Calu3 (cell line): ENCODE measurements around the gene MMS22L. TPM values are rescaled to one million over a fixed set of nuclear protein-coding genes. Genes with fewer than 3 reads are reported as not detected.

ENCODE experiments used
- Bru-seq: library from RNA; stranded (reverse); fragments of 400-500 nt; gene quantifications from one replicate; lab custom pipeline; 2021; lab: Mats Ljungman, UMichigan
- BruChase-seq, 2 experiments: library from RNA; stranded (reverse); fragments of 400-500 nt; gene quantifications; one replicate each; lab custom pipeline; 2021; lab: Mats Ljungman, UMichigan
- BruUV-seq: library from RNA; stranded (reverse); fragments of 400-500 nt; replicated peaks from 2 replicates; lab custom pipeline; 2021; lab: Mats Ljungman, UMichigan
- CTCF ChIA-PET: fragments of 300-600 bp; sonication (Branson Sonifier 250); formaldehyde crosslinking; loops from one replicate; lab custom pipeline; 2022; ENCODE audit warnings: antibody characterized with exemption; lab: Charles Lee
- DNase-seq: peaks from one replicate; pipeline ENCODE4 v3.0.0; 2022
- H3K27ac Mint-ChIP-seq: one replicate; pipeline ENCODE4 v1.8.0; 2022; ENCODE audit warnings: mixed read lengths; ENCODE audit not compliant: unreplicated experiment
- H3K27me3 Mint-ChIP-seq: one replicate; pipeline ENCODE4 v1.8.0; 2022; ENCODE audit warnings: mixed read lengths; ENCODE audit not compliant: unreplicated experiment
- H3K36me3 Mint-ChIP-seq: one replicate; pipeline ENCODE4 v1.8.0; 2022; ENCODE audit warnings: mild to moderate bottlenecking, moderate library complexity, mixed read lengths; ENCODE audit not compliant: insufficient read depth, unreplicated experiment
- H3K4me1 Mint-ChIP-seq: one replicate; pipeline ENCODE4 v1.8.0; 2022; ENCODE audit warnings: mild to moderate bottlenecking, low read depth, mixed read lengths; ENCODE audit not compliant: unreplicated experiment
- H3K4me3 Mint-ChIP-seq: one replicate; pipeline ENCODE4 v1.8.0; 2022; ENCODE audit warnings: mild to moderate bottlenecking, low read depth, moderate library complexity, mixed read lengths; ENCODE audit not compliant: unreplicated experiment
- H3K9me3 Mint-ChIP-seq: one replicate; pipeline ENCODE4 v1.8.0; 2022; ENCODE audit warnings: low read depth, mixed read lengths; ENCODE audit not compliant: unreplicated experiment
- intact Hi-C: fragments of 100-400 bp; cut with micrococcal nuclease; formaldehyde crosslinking; loops from one replicate; pipeline ENCODE4 v1.10.0; 2022; ENCODE audit not compliant: unreplicated experiment
- long read RNA-seq: library from polyadenylated mRNA; stranded (forward); transcript quantifications from one replicate; pipeline ENCODE4 v2.0.0, GENCODE V29; 2022
- total RNA-seq: library from RNA; stranded (reverse); gene quantifications from 2 replicates; pipeline ENCODE4 v1.2.3, GENCODE V29; 2022
- TF ChIP-seq, protein P1 (sequence below): fragments of 200-600 bp; IDR thresholded peaks from one replicate; pipeline ENCODE4 v1.8.0; 2022; ENCODE audit warnings: antibody characterized with exemption; ENCODE audit not compliant: unreplicated experiment

The MMS22L gene, protein sequence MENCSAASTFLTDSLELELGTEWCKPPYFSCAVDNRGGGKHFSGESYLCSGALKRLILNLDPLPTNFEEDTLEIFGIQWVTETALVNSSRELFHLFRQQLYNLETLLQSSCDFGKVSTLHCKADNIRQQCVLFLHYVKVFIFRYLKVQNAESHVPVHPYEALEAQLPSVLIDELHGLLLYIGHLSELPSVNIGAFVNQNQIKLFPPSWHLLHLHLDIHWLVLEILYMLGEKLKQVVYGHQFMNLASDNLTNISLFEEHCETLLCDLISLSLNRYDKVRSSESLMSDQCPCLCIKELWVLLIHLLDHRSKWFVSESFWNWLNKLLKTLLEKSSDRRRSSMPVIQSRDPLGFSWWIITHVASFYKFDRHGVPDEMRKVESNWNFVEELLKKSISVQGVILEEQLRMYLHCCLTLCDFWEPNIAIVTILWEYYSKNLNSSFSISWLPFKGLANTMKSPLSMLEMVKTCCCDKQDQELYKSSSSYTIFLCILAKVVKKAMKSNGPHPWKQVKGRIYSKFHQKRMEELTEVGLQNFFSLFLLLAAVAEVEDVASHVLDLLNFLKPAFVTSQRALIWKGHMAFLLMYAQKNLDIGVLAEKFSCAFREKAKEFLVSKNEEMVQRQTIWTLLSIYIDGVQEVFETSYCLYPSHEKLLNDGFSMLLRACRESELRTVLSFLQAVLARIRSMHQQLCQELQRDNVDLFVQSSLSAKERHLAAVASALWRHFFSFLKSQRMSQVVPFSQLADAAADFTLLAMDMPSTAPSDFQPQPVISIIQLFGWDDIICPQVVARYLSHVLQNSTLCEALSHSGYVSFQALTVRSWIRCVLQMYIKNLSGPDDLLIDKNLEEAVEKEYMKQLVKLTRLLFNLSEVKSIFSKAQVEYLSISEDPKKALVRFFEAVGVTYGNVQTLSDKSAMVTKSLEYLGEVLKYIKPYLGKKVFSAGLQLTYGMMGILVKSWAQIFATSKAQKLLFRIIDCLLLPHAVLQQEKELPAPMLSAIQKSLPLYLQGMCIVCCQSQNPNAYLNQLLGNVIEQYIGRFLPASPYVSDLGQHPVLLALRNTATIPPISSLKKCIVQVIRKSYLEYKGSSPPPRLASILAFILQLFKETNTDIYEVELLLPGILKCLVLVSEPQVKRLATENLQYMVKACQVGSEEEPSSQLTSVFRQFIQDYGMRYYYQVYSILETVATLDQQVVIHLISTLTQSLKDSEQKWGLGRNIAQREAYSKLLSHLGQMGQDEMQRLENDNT
- total RNA-seq (26.0 and 30.8 TPM in 2 replicates), Bru-seq, nascent RNA (percentile 83 among the genes with signal in this experiment), BruChase-seq, experiment 1, labeled RNA remaining after a 6-hour chase (percentile 74 among the genes with signal in this experiment), BruChase-seq, experiment 2, labeled RNA remaining after a 2-hour chase (percentile 79 among the genes with signal in this experiment)
- long read RNA-seq, partial matches to known transcripts: 0 of 6 reads
- long read RNA-seq, other reads (novel, unspliced or antisense): 6 of 6 reads

DNA sequence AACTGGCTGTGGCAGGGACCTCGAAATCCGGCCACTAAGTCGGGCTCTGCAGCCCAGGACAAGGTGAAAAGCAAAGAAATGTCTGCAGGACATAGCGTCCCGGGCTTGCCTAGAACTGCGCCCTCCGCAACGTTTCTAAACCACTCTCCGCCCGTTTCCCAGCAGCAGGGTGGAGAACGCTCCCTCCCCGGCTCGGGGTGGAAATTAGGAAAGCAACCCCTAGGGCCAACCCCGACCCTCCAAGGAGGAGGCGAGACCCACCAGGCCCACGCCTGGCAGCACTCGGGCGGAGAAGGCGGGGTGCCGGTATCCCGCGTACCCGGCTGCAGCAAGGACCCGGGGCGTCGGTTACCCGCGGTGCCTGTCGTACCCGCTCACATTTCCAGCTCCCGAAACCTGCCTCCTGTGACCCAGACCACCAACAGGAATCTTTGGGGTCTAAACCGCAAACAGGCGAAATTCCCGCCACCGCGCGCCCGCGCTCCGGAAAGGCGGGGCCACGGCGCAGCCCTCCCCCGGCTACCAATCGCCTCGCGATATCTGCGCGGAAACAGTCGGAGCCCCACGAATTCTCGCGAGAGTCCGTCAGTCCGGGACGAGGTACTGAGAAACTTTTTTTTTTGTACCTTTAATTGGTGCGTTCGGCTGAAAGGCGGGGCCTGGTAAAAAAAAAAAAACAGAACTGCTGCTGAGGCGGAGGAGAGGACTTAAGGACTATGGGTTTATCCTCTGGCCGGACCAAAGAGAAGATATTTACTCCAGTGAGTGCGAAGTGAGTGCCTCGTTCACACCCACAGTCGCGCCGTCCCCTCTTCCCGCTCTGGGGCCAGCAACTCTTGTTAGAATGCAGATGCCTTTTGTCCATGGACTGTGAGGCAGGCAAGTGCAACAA is at the start of gene MMS22L:
Gene MMS22L (minus strand): TSS at position 491 of the 892 bp plus-strand sequence. CDS start 739 bp downstream, outside the sequence.
- TF ChIP-seq, protein P1, sequence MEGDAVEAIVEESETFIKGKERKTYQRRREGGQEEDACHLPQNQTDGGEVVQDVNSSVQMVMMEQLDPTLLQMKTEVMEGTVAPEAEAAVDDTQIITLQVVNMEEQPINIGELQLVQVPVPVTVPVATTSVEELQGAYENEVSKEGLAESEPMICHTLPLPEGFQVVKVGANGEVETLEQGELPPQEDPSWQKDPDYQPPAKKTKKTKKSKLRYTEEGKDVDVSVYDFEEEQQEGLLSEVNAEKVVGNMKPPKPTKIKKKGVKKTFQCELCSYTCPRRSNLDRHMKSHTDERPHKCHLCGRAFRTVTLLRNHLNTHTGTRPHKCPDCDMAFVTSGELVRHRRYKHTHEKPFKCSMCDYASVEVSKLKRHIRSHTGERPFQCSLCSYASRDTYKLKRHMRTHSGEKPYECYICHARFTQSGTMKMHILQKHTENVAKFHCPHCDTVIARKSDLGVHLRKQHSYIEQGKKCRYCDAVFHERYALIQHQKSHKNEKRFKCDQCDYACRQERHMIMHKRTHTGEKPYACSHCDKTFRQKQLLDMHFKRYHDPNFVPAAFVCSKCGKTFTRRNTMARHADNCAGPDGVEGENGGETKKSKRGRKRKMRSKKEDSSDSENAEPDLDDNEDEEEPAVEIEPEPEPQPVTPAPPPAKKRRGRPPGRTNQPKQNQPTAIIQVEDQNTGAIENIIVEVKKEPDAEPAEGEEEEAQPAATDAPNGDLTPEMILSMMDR: no peak
- peaks cover 25% of the 10 kb centered on the region for H3K36me3 Mint-ChIP-seq
- peak within 1 kb of the TSS; percentile 79 for H3K27ac Mint-ChIP-seq
- H3K9me3 Mint-ChIP-seq: no peaks in the 10 kb centered on the region
- no TSS peak for BruUV-seq
- intact Hi-C loops: loop anchor here (2.0 kb wide), 1 partner anchor 112 kb away; no protein-coding TSS in a partner anchor
- H3K4me3 Mint-ChIP-seq: peak within 1 kb of the TSS; percentile 78
- DNase-seq: peak; percentile 92
- CTCF ChIA-PET: no interaction called here
- no peaks in the 10 kb centered on the region for H3K27me3 Mint-ChIP-seq
- H3K4me1 Mint-ChIP-seq: no peaks in the 10 kb centered on the region

DNA sequence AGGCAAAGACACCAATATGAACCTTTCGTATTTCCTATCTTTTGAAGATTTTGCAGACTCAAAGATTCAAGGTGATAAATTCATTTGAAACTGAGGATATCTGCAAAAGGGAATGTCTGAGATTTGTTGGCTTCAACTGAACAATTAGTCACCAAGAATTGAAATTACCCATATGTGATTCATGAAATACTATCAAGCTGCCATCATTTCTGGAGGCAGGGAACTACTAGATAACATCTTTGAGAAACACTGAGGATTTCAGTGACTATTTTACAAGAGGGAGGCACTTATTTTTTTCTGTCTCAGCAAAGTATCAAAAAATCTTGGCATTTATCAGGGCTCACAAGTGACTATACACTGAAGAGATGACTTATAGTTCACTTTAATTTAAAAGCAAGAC is 39.8 kb upstream of the MMS22L start:
- no peak for DNase-seq
- BruUV-seq: no TSS peak
- no peak overlapping the region for H3K27ac Mint-ChIP-seq
- intact Hi-C loops: loop anchor here (5.0 kb wide), 1 partner anchor 324 kb away; no protein-coding TSS in a partner anchor
- H3K27me3 Mint-ChIP-seq: no peaks in the 10 kb centered on the region
- no peaks in the 10 kb centered on the region for H3K4me1 Mint-ChIP-seq
- CTCF ChIA-PET: no interaction called here
- H3K36me3 Mint-ChIP-seq: no peaks in the 10 kb centered on the region
- H3K9me3 Mint-ChIP-seq: peaks cover 4% of the 10 kb centered on the region
- H3K4me3 Mint-ChIP-seq: no peak overlapping the region
- TF ChIP-seq, protein P1: no peak

DNA sequence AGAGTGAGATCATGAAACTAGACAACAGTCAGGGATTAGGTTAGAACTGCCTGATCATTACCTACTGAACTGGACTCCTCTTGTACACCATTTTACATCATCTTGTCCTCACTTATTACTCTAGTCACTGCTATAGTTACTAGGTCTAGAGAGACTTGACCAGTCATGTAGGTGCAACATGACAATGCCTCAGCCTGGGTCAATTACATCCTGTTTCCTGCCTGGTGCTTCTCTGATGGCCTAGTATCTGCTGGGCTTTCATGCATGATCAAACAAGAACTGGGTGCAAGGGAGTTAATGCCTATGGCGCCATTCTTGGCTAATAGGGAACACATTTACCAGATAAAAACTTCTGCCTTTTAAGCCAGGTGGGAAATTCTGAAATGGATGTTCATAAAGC is 39.2 kb upstream of the MMS22L start:
- Mint-ChIP-seq H3K27ac (no peak overlapping the region), H3K9me3 (no peaks in the 10 kb centered on the region), H3K27me3 (no peaks in the 10 kb centered on the region), H3K36me3 (no peaks in the 10 kb centered on the region), H3K4me1 (no peaks in the 10 kb centered on the region), H3K4me3 (no peak overlapping the region)
- CTCF ChIA-PET: no interaction called here
- no TSS peak for BruUV-seq
- intact Hi-C loops: loop anchor here (5.0 kb wide), 1 partner anchor 325 kb away; no protein-coding TSS in a partner anchor
- TF ChIP-seq, protein P1: no peak
- no peak for DNase-seq
